ENCODE data around the gene TOB1.
A peak's percentile ranks its signal among the peaks of the same experiment; 100 is the strongest.

Gene TOB1

DNA sequence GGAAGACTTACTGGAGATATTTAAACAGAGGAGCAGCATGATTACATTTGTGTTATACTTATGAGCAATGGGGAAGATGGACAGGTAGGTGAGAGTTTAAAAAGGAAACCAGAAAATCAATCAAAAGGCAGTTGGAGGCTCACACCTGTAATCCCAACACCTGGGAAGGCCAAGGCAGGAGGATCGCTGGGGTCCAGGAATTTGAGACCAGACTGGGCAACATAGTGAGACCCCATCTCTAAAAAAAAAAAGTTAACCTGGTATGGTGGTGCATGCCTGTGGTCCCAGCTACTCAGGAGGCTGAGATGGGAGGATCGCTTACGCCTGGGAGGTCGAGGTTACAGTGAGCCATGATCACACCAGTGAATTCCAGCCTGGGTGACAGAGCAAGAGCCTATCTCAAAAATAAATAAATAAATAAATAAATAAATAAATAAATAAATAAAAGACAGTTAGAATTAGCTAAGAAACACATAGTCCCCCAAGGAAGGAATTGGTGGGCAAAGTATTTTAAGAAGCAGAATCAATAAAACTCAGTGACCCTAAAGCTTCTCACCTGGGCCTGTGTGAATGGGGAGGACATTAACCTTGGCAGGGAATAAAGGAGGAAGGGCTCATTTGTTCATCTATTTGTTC, 32.3 kb upstream of the TOB1 start:
- TF ChIP-seq RAD21 (IDR thresholded peaks at IDR 0.05; ENCODE audit: low read depth) = no peak
- TF ChIP-seq, protein P1, sequence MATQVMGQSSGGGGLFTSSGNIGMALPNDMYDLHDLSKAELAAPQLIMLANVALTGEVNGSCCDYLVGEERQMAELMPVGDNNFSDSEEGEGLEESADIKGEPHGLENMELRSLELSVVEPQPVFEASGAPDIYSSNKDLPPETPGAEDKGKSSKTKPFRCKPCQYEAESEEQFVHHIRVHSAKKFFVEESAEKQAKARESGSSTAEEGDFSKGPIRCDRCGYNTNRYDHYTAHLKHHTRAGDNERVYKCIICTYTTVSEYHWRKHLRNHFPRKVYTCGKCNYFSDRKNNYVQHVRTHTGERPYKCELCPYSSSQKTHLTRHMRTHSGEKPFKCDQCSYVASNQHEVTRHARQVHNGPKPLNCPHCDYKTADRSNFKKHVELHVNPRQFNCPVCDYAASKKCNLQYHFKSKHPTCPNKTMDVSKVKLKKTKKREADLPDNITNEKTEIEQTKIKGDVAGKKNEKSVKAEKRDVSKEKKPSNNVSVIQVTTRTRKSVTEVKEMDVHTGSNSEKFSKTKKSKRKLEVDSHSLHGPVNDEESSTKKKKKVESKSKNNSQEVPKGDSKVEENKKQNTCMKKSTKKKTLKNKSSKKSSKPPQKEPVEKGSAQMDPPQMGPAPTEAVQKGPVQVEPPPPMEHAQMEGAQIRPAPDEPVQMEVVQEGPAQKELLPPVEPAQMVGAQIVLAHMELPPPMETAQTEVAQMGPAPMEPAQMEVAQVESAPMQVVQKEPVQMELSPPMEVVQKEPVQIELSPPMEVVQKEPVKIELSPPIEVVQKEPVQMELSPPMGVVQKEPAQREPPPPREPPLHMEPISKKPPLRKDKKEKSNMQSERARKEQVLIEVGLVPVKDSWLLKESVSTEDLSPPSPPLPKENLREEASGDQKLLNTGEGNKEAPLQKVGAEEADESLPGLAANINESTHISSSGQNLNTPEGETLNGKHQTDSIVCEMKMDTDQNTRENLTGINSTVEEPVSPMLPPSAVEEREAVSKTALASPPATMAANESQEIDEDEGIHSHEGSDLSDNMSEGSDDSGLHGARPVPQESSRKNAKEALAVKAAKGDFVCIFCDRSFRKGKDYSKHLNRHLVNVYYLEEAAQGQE (IDR thresholded peaks at IDR 0.05; ENCODE audit: low read depth) = no peak
- TF ChIP-seq, protein P2, sequence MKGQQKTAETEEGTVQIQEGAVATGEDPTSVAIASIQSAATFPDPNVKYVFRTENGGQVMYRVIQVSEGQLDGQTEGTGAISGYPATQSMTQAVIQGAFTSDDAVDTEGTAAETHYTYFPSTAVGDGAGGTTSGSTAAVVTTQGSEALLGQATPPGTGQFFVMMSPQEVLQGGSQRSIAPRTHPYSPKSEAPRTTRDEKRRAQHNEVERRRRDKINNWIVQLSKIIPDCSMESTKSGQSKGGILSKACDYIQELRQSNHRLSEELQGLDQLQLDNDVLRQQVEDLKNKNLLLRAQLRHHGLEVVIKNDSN (IDR thresholded peaks at IDR 0.05) = no peak
- TF ChIP-seq EP300 (IDR thresholded peaks at IDR 0.05; ENCODE audit: borderline replicate concordance) = no peak
- TF ChIP-seq CEBPB (IDR thresholded peaks at IDR 0.05) = no peak
- TF ChIP-seq EGR1 (IDR thresholded peaks at IDR 0.05) = no peak
- TF ChIP-seq TAF1 (IDR thresholded peaks at IDR 0.05; ENCODE audit: low read depth) = no peak
- TF ChIP-seq ZBTB7A (IDR thresholded peaks at IDR 0.05; ENCODE audit: low read depth) = no peak

DNA sequence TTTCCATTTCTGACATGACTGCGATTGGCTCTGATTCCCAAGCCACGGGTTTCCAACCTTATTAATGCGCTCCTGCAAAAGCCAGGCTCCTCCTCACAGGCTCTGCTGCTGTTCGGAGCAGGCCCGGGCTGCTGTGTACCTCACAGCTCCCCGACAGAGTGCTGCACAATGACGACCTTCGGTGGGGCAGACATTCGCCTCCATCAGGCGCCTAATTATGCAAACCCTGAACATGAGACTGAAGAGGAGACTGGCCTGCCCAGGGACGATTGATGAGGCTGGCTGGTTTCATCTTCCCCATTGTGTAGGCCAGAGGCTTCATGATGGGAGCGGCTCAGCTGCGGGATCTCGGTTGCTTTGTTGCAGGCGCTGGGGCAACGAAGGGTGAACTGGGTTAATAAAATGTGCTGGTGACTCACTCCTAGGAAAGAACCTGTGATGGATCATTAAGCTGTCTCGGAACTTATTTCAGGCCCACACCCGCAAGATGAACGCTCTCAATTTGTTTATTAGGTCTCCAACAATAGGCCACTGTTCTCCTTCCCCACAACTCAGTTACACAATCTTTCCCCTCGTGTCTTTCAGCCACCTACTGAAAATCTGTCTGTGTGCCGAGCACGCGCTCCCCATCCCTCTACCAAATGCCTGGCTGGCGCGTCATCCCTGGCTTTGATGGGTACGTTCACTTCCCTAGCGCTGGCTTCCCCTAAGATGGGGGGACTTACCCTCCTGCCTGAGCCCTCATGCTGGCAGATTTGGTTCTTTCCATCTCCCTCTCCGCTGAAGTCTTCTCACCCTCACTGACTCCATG, 27.2 kb upstream of the TOB1 start:
- no peak for TF ChIP-seq RAD21 (IDR thresholded peaks at IDR 0.05; ENCODE audit: low read depth)
- TF ChIP-seq TCF12 (IDR thresholded peaks at IDR 0.05; ENCODE audit: low read depth) = no peak
- no peak for TF ChIP-seq YY1 (IDR thresholded peaks at IDR 0.05; ENCODE audit: low read depth)
- no peak for TF ChIP-seq CREB1 (IDR thresholded peaks at IDR 0.05; ENCODE audit: low read depth)
- TF ChIP-seq TEAD4 (IDR thresholded peaks at IDR 0.05) = 0 out of 2 replicates have a peak, but pooled peaks have one; percentile 20
- TF ChIP-seq, protein P3, sequence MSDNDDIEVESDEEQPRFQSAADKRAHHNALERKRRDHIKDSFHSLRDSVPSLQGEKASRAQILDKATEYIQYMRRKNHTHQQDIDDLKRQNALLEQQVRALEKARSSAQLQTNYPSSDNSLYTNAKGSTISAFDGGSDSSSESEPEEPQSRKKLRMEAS (IDR thresholded peaks at IDR 0.05) = peak; percentile 52
- TF ChIP-seq EP300 (IDR thresholded peaks at IDR 0.05; ENCODE audit: borderline replicate concordance) = peak; percentile 35; the same call in 1 of the 2 replicates
- no peak for TF ChIP-seq TAF1 (IDR thresholded peaks at IDR 0.05; ENCODE audit: low read depth)
- no peak for TF ChIP-seq EGR1 (IDR thresholded peaks at IDR 0.05)
- no peak for TF ChIP-seq ZBTB7A (IDR thresholded peaks at IDR 0.05; ENCODE audit: low read depth)
- TF ChIP-seq, protein P2 (IDR thresholded peaks at IDR 0.05) = no peak
- no peak for TF ChIP-seq FOXM1 (IDR thresholded peaks at IDR 0.05; ENCODE audit: borderline replicate concordance, low read depth)
- TF ChIP-seq CEBPB (IDR thresholded peaks at IDR 0.05) = peak; percentile 63; the same call in 1 of the 2 replicates
- TF ChIP-seq, protein P1 (IDR thresholded peaks at IDR 0.05; ENCODE audit: low read depth) = no peak
- no peak for TF ChIP-seq NFIC (IDR thresholded peaks at IDR 0.05)

DNA sequence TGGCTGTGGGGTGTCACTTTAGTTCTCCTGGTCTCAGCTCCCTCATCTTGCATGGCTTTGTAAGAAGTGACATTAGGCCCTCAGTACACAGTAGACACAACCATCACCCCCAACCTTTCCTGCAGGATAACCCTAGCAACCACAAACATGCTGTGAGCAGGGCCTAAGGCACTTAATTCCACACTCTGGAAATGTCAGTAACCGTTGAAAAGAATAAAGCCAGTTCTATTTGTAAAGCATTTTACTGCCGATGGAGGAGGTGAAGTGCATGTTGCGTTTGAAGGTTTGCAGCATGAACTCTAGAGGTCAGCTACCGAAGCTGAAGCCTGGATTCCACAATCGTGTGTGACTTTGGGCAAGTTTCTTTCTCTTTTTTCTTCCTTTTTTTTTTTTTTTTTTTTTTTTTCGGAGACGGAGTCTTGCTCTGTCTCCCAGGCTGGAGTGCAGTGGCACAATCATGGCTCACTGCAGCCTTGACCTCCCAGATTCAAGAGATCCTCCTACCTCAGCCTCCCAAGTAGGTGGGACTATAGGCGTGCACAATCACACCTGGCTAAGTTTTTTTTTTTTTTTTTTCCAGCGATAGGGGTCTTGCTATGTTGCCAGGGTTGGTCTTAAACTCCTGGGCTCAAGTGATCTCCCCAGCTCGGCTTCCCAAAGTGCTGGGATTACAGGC, 26.1 kb upstream of the TOB1 start:
- no peak for TF ChIP-seq RAD21 (IDR thresholded peaks at IDR 0.05; ENCODE audit: low read depth)
- no peak for TF ChIP-seq ZBTB7A (IDR thresholded peaks at IDR 0.05; ENCODE audit: low read depth)
- TF ChIP-seq, protein P3 (IDR thresholded peaks at IDR 0.05) = no peak
- TF ChIP-seq FOXM1 (IDR thresholded peaks at IDR 0.05; ENCODE audit: borderline replicate concordance, low read depth) = no peak
- no peak for TF ChIP-seq EP300 (IDR thresholded peaks at IDR 0.05; ENCODE audit: borderline replicate concordance)
- no peak for TF ChIP-seq TCF12 (IDR thresholded peaks at IDR 0.05; ENCODE audit: low read depth)
- TF ChIP-seq NFIC (IDR thresholded peaks at IDR 0.05) = no peak
- TF ChIP-seq YY1 (IDR thresholded peaks at IDR 0.05; ENCODE audit: low read depth) = no peak
- TF ChIP-seq, protein P1 (IDR thresholded peaks at IDR 0.05; ENCODE audit: low read depth) = no peak
- TF ChIP-seq CEBPB (IDR thresholded peaks at IDR 0.05) = no peak
- TF ChIP-seq EGR1 (IDR thresholded peaks at IDR 0.05) = no peak
- no peak for TF ChIP-seq TAF1 (IDR thresholded peaks at IDR 0.05; ENCODE audit: low read depth)
- TF ChIP-seq, protein P2 (IDR thresholded peaks at IDR 0.05) = no peak
- no peak for TF ChIP-seq TEAD4 (IDR thresholded peaks at IDR 0.05)
- no peak for TF ChIP-seq CREB1 (IDR thresholded peaks at IDR 0.05; ENCODE audit: low read depth)

Measured in Ishikawa (cell line).